HepG2 (cell line): ENCODE data around the gene CNKSR3. TPM values are rescaled to one million over a fixed set of nuclear protein-coding genes. Genes with fewer than 3 reads are reported as not detected.

Experiments
- ATAC-seq: fragments of 200-7000 bp; cut with Tn5 transposase; 3 replicates; pipeline ENCODE4 v1.9.1; 2020; ENCODE audit warnings: mild to moderate bottlenecking, moderate library complexity
- BruUV-seq: library from RNA; stranded (reverse); fragments of 400-500 nt; replicated peaks from 2 replicates; lab custom pipeline; 2021; lab: Mats Ljungman, UMichigan
- CTCF ChIA-PET: fragments of 300-600 bp; formaldehyde crosslinking; extraction: SDS; loops from one replicate; lab custom pipeline; 2021; ENCODE audit warnings: low total read pairs, inconsistent platforms, low intra/inter-chr PET ratio; lab: Yijun Ruan, JAX
- POLR2A ChIA-PET: fragments of 350-600 bp; sonication (Branson Sonifier 250); formaldehyde crosslinking; loops from one replicate; lab custom pipeline; 2020; ENCODE audit warnings: antibody characterized with exemption, inconsistent platforms; lab: Yijun Ruan, JAX
- DNase-seq: peaks from one replicate; pipeline ENCODE4 v3.0.0-alpha.2; 2015; ENCODE audit warnings: low spot score
- FAIRE-seq: peaks from 3 replicates; lab custom pipeline; 2011; peaks lifted over from hg19 to GRCh38; lab: Jason Lieb, UNC
- H2AFZ ChIP-seq: one replicate; pipeline ENCODE4 v1.6.1; 2011; ENCODE audit warnings: low read length, inconsistent platforms
- H3K27ac ChIP-seq: fragments of 300-600 bp; 3 replicates; pipeline ENCODE4 v1.8.0; 2011; ENCODE audit warnings: mixed run types, mild to moderate bottlenecking, mixed read lengths, low read length, inconsistent platforms; ENCODE audit not compliant: insufficient read depth; ENCODE audit errors: extremely low read length
- H3K27me3 ChIP-seq, 2 experiments: fragments of 200-600 bp in 1 of 2; 2 replicates in 1 of 2; 3 replicates in 1 of 2; pipeline versions ENCODE4 v1.6.0 to v1.8.0; 2011; ENCODE audit warnings: low read length in 2 of 2, mild to moderate bottlenecking in 2 of 2, moderate library complexity in 2 of 2, inconsistent platforms in 1 of 2; ENCODE audit not compliant: insufficient read depth in 2 of 2, control insufficient read depth in 1 of 2
- H3K36me3 ChIP-seq, 2 experiments: fragments of 200-600 bp in 1 of 2; replicated peaks in 1 of 2; 2 replicates in 1 of 2; 3 replicates in 1 of 2; pipeline versions ENCODE4 v1.5.1 to v1.8.0; 2011; ENCODE audit warnings: low read length in 2 of 2, inconsistent platforms in 1 of 2; ENCODE audit not compliant: insufficient read depth in 2 of 2, control insufficient read depth in 1 of 2
- H3K4me1 ChIP-seq: 2 replicates; pipeline ENCODE4 v1.5.1; 2012; ENCODE audit warnings: low read length, inconsistent platforms; ENCODE audit not compliant: insufficient read depth
- H3K4me2 ChIP-seq: 2 replicates; pipeline ENCODE4 v1.6.0; 2011; ENCODE audit warnings: low read depth, low read length, inconsistent platforms
- H3K4me3 ChIP-seq, 3 experiments: fragments of 200-600 bp in 1 of 3; sonication (generic), shearing (Covaris generic) in 1 of 3; replicated peaks in 1 of 3; 2 replicates each; pipeline ENCODE4 v1.5.1; 2011 to 2016; ENCODE audit warnings: low read length in 3 of 3, inconsistent platforms in 2 of 3, low read depth in 2 of 3, mild to moderate bottlenecking in 2 of 3, control low read depth in 1 of 3, mixed read lengths in 1 of 3; ENCODE audit not compliant: insufficient read depth in 1 of 3
- H3K79me2 ChIP-seq: one replicate; pipeline ENCODE4 v1.6.1; 2011; ENCODE audit warnings: low read length, inconsistent platforms; ENCODE audit not compliant: insufficient read depth
- H3K9ac ChIP-seq: 2 replicates; pipeline ENCODE4 v1.6.0; 2011; ENCODE audit warnings: mild to moderate bottlenecking, low read depth, low read length, inconsistent platforms; ENCODE audit not compliant: insufficient read depth
- H3K9me3 ChIP-seq: 2 replicates; pipeline ENCODE4 v1.5.1; 2012; ENCODE audit warnings: mild to moderate bottlenecking, low read length
- H4K20me1 ChIP-seq: 2 replicates; pipeline ENCODE4 v1.6.0; 2011; ENCODE audit warnings: inconsistent platforms, mild to moderate bottlenecking, low read length, moderate library complexity; ENCODE audit not compliant: insufficient read depth
- ATRX ChIP-seq: sonication (generic); formaldehyde crosslinking; IDR thresholded peaks from 2 replicates; pipeline ENCODE4 v1.4.0; 2020; ENCODE audit warnings: missing genetic modification reagents, borderline replicate concordance
- GFI1 ChIP-seq: sonication (generic); formaldehyde crosslinking; IDR thresholded peaks from 2 replicates; pipeline ENCODE4 v1.5.0; 2020; ENCODE audit warnings: missing genetic modification reagents, mild to moderate bottlenecking, borderline replicate concordance
- MYPOP ChIP-seq: sonication (generic); formaldehyde crosslinking; IDR thresholded peaks from 2 replicates; pipeline ENCODE4 v1.8.1; 2023; ENCODE audit warnings: mild to moderate bottlenecking, moderate library complexity, missing genetic modification reagents
- RFX3 ChIP-seq: IDR thresholded peaks from 2 replicates; pipeline ENCODE4 v1.6.1; 2016; ENCODE audit warnings: missing biosample characterization, missing genetic modification reagents
- TAF15 ChIP-seq: fragments of 200-400 bp; formaldehyde crosslinking; IDR thresholded peaks from one replicate; pipeline ENCODE4 v1.6.1; 2018; ENCODE audit warnings: mild to moderate bottlenecking, low read depth, low read length; ENCODE audit not compliant: poor library complexity, severe bottlenecking
- WIZ ChIP-seq: sonication (generic); formaldehyde crosslinking; IDR thresholded peaks from 2 replicates; pipeline ENCODE4 v1.5.1; 2020; ENCODE audit warnings: mild to moderate bottlenecking, missing genetic modification reagents
- YY1 ChIP-seq: IDR thresholded peaks from 2 replicates; pipeline ENCODE4 v1.6.1; 2011; ENCODE audit warnings: low read length, low read depth, moderate library complexity, mild to moderate bottlenecking; ENCODE audit not compliant: insufficient read depth, insufficient replicate concordance
- ZNF770 ChIP-seq: sonication (generic); formaldehyde crosslinking; IDR thresholded peaks from 2 replicates; pipeline ENCODE4 v1.5.0; 2020; ENCODE audit warnings: mild to moderate bottlenecking, missing genetic modification reagents
- ZZZ3 ChIP-seq: sonication (generic); formaldehyde crosslinking; IDR thresholded peaks from 2 replicates; pipeline ENCODE4 v1.4.0; 2020; ENCODE audit warnings: missing genetic modification reagents, mild to moderate bottlenecking, borderline replicate concordance
- WGBS: methylation state at CpG from one replicate; pipeline ENCODE4 v1.1.6; 2017; ENCODE audit warnings: low lambda C conversion rate; 5-methylcytosine and 5-hydroxymethylcytosine counted together
- in situ Hi-C: cut with HindIII; loops from 2 replicates; pipeline ENCODE4 v1.10.0; 2017; ENCODE audit warnings: low pct_unique_long_range_greater_than_20kb; ENCODE audit not compliant: extremely low pct_ligation_motif_present
- intact Hi-C: fragments of 100-400 bp; cut with micrococcal nuclease; formaldehyde crosslinking; loops from one replicate; pipeline ENCODE4 v1.10.0; 2022; ENCODE audit not compliant: unreplicated experiment
- polyA plus RNA-seq, 8 experiments: library from polyadenylated mRNA; depleted of rRNA in 3 of 8; stranded (reverse) in 7 of 8; unstranded in 1 of 8; fragments of >200 nt; fragmentation: Illumina TruSeq in 4 of 8; extraction: Trizol in 4 of 8; gene quantifications; 2 replicates each; pipeline versions ENCODE4 v1.2.1 to v1.2.3, GENCODE V29; 2011 to 2016; ENCODE audit warnings: low read depth in 4 of 8, missing spikeins in 1 of 8, mixed read lengths in 1 of 8; ENCODE audit not compliant: insufficient read depth in 1 of 8
- total RNA-seq, 5 experiments: library from RNA; depleted of rRNA; stranded (reverse); fragments of >200 nt; fragmentation: Illumina TruSeq; extraction: Trizol; gene quantifications; 2 replicates each; pipeline ENCODE4 v1.2.3, GENCODE V29; 2016; ENCODE audit warnings: low read depth in 1 of 5

Gene CNKSR3
- total and polyA plus RNA-seq, 2 of the 13 experiments (the other 11 are each of a cell fraction or from before 2014, with no cell fraction given) = 9.2 to 38.6 TPM

DNA sequence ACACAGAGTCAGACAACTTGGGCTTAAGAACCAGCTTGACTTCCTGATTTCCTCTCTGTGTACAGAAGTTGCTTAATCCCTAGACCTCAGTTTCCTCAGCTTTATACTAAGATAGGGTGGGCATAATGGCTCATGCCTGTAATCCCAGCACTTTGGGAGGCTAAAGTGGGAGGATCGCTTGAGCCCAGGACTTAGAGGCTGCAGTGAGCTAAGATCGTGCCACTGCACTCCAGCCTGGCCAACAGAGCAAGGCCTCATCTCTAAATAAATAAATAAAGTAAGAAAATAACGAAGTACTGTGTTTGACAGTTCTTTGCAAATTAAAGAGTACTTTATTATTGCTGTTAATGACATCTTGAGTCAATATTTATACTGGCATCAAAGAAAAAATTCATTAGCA, 41.7 kb downstream of the CNKSR3 start:
- ChIA-PET POLR2A (interaction anchor here (1.1 to 1.7 kb wide), 2 partner anchors 9 to 42 kb away, joined by 3 to 5 read pairs; partner anchors contain the start of gene CNKSR3), CTCF (no interaction called here)
- no peak for ATAC-seq
- Histone ChIP-seq H3K9me3 (peaks cover 4% of the 10 kb centered on the region; the same call in 1 of the 2 replicates), H3K9ac (no peak overlapping the region), H3K27me3 (no peaks in the 10 kb centered on the region), H3K36me3 (peaks cover 0 to 3% of the 10 kb centered on the region in 2 experiments; a peak in 3 of 5 replicates), H2AFZ (no peak overlapping the region), H3K4me2 (no peak overlapping the region), H3K79me2 (peaks cover 70% of the 10 kb centered on the region), H3K4me3 (no peak overlapping the region), H4K20me1 (peaks cover 6% of the 10 kb centered on the region; the same call in 1 of the 2 replicates), H3K4me1 (peaks cover 20% of the 10 kb centered on the region), H3K27ac (no peak overlapping the region)
- intact Hi-C loops (no loop called here), in situ Hi-C loops (no loop called here)
- FAIRE-seq = no peak
- TF ChIP-seq MYPOP = no peak
- peak; percentile 83 for TF ChIP-seq ZNF770 (CRISPR knock-in tag)
- DNase-seq = no peak
- BruUV-seq = no TSS peak
- WGBS = 97% methylated on average over 3 of the region's 3 CpGs

DNA sequence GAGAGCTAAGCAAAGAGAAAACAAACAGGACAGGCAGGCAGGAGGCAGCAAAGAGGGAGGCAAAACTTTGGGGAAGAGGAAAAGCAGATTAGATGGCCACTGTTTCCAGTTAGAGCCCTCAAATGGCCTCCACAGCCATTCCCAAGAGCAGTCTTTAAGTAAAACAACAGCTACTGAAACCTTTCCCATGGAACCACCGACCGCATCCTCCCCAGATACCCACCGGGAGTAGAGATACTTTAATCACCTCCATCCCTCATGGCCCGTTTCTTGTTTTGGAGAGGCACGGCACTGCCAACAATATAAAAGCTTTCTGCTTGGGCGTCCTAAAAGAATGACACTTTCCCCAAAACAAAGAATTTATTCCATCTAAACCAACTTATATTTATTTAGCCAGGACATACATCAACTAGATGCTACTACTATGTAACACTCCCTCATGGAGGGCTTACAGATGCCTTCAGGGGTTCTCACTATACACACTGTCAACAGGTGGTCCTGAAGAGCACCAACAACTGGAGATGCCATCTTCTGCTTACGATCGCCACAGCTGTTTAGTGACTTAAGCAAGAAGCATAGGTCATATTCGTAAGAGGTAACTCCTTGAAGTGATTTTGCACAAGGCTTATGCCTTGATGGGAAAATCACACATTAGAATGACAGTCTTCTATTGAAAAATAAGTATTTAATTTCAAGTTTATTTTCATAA, 43.4 kb downstream of the CNKSR3 start:
- Histone ChIP-seq H3K4me1 (peaks cover 36% of the 10 kb centered on the region), H3K9me3 (peaks cover 4% of the 10 kb centered on the region; the same call in 1 of the 2 replicates), H3K9ac (no peak overlapping the region), H3K27ac (no peak overlapping the region), H3K4me2 (no peak overlapping the region), H3K36me3 (peaks cover 0 to 3% of the 10 kb centered on the region in 2 experiments; a peak in 3 of 5 replicates), H4K20me1 (peaks cover 6% of the 10 kb centered on the region; the same call in 1 of the 2 replicates), H3K79me2 (peaks cover 69% of the 10 kb centered on the region), H3K4me3 (no peak overlapping the region), H3K27me3 (no peaks in the 10 kb centered on the region), H2AFZ (no peak overlapping the region)
- TF ChIP-seq ATRX (CRISPR knock-in tag) (no peak), ZZZ3 (no peak), TAF15 (no peak), RFX3 (CRISPR knock-in tag) (no peak), YY1 (no peak), WIZ (no peak), GFI1 (CRISPR knock-in tag) (no peak)
- ATAC-seq (no peak), FAIRE-seq (no peak), DNase-seq (no peak)
- ChIA-PET POLR2A (no interaction called here), CTCF (no interaction called here)
- no TSS peak for BruUV-seq
- 66% methylated on average over 9 of the region's 9 CpGs for WGBS
- in situ Hi-C loops = no loop called here
- intact Hi-C loops = no loop called here
